HG02588 (cell line): ENCODE data around the gene AP2B1.
A peak's percentile ranks its signal among the peaks of the same experiment; 100 is the strongest.
"Not testable (repeated sequence)": the region's sequence is repeated elsewhere in the genome, so short reads cannot be mapped to it uniquely, and the experiment has no call there.

Experiments used
- ATAC-seq: cut with Tn5 transposase; IDR thresholded peaks from one replicate; pipeline ENCODE4 v1.9.1; 2021; ENCODE audit warnings: mild to moderate bottlenecking, moderate library complexity; ENCODE audit not compliant: unreplicated experiment

The AP2B1 gene

GRCh38 chr17:35587074-35587961 is at the start of gene AP2B1:
Gene AP2B1 (plus strand): TSS chr17:35587322. CDS start chr17:35594031, 6,709 bp downstream.
- peak; percentile 88 for ATAC-seq

- no peak for ATAC-seq
Observed at GRCh38 chr17:35537601-35538141, 49.5 kb upstream of the AP2B1 start, which contains the start of gene SLFN12L. Gene SLFN12L (minus strand): TSS chr17:35537678. CDS start chr17:35522364, 15,314 bp downstream.

GRCh38 chr17:35539659-35540026 is 47.5 kb upstream of the AP2B1 start:
- no peak for ATAC-seq

GRCh38 chr17:35540589-35541404 is 46.3 kb upstream of the AP2B1 start:
- ATAC-seq, result no peak

- no peak for ATAC-seq
Observed at GRCh38 chr17:35541434-35541833, 45.7 kb upstream of the AP2B1 start.

- ATAC-seq, result no peak
Observed at GRCh38 chr17:35542990-35543389, 44.1 kb upstream of the AP2B1 start.

GRCh38 chr17:35543856-35544255 is 43.3 kb upstream of the AP2B1 start:
- ATAC-seq, result no peak

- ATAC-seq, result no peak
Observed at GRCh38 chr17:35545150-35545549, 42.0 kb upstream of the AP2B1 start.

- no peak for ATAC-seq
Observed at GRCh38 chr17:35546487-35546886, 40.6 kb upstream of the AP2B1 start.

- no peak for ATAC-seq
Observed at GRCh38 chr17:35548208-35548810, 38.8 kb upstream of the AP2B1 start.

- ATAC-seq, result no peak
Observed at GRCh38 chr17:35548978-35549377, 38.1 kb upstream of the AP2B1 start.

GRCh38 chr17:35553310-35553709 is 33.8 kb upstream of the AP2B1 start:
- no peak for ATAC-seq

GRCh38 chr17:35554668-35555067 is 32.5 kb upstream of the AP2B1 start:
- no peak for ATAC-seq

GRCh38 chr17:35555691-35556090 is 31.4 kb upstream of the AP2B1 start:
- ATAC-seq, result no peak

- ATAC-seq, result no peak
Observed at GRCh38 chr17:35557353-35557752, 29.8 kb upstream of the AP2B1 start.

- ATAC-seq, result no peak
Observed at GRCh38 chr17:35559495-35560210, 27.5 kb upstream of the AP2B1 start.

- no peak for ATAC-seq
Observed at GRCh38 chr17:35560703-35561102, 26.4 kb upstream of the AP2B1 start, which contains the start of gene SLFN14. Gene SLFN14 (minus strand): TSS chr17:35560819. CDS start chr17:35558062, 2,757 bp downstream.

GRCh38 chr17:35563181-35563580 is 23.9 kb upstream of the AP2B1 start:
- not testable (repeated sequence) for ATAC-seq

- ATAC-seq, result no peak
Observed at GRCh38 chr17:35566968-35567367, 20.2 kb upstream of the AP2B1 start.

- no peak for ATAC-seq
Observed at GRCh38 chr17:35568561-35568960, 18.6 kb upstream of the AP2B1 start.
